ENCODE measurements around the gene ITFG1. TPM values are rescaled to one million over a fixed set of nuclear protein-coding genes. Genes with fewer than 3 reads are reported as not detected.

Gene ITFG1
- total RNA-seq, 2 experiments from 2014 or later: 33.7 to 37.9 TPM

DNA sequence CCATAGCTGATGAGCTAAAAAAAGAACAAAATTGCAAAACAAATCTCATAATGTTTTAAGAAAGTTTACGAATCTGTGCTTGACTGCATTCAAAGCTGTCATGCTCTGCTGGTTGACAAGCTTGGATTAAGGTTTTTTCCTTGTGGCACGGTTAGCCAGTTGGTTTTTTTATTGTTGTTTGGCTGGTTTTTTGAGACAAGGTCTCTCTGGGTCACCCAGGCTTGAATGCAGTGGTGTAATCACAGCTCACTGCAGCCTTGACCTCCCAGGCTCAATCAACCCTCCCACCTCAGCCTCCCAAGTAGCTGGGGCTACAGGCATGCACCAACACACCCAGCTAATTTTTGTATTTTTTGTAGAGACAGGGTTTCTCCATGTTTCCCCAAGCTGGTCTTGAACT, 45.9 kb upstream of the ITFG1 start:
- peaks cover 12% of the 10 kb centered on the region for H3K4me1 ChIP-seq (ENCODE audit: insufficient read depth, low read length, poor library complexity, severe bottlenecking)
- H4K20me1 ChIP-seq (ENCODE audit: insufficient read depth, low read length): no peaks in the 10 kb centered on the region
- no peaks in the 10 kb centered on the region for H3K9me2 ChIP-seq (ENCODE audit: insufficient read depth, low read length)
- peak overlapping the region; percentile 8 for H3K27ac ChIP-seq (ENCODE audit: low read depth, low read length, poor library complexity, severe bottlenecking)
- H3K9me3 ChIP-seq (ENCODE audit: low read length): no peaks in the 10 kb centered on the region
- no TSS peak for BruUV-seq (replicated peaks)
- intact Hi-C loops (cut with micrococcal nuclease; ENCODE audit: unreplicated experiment): no loop called here
- no peak for TF ChIP-seq EZH2phosphoT487 (IDR thresholded peaks at IDR 0.05; ENCODE audit: borderline replicate concordance, low read depth, low read length)
- TF ChIP-seq, protein P1, sequence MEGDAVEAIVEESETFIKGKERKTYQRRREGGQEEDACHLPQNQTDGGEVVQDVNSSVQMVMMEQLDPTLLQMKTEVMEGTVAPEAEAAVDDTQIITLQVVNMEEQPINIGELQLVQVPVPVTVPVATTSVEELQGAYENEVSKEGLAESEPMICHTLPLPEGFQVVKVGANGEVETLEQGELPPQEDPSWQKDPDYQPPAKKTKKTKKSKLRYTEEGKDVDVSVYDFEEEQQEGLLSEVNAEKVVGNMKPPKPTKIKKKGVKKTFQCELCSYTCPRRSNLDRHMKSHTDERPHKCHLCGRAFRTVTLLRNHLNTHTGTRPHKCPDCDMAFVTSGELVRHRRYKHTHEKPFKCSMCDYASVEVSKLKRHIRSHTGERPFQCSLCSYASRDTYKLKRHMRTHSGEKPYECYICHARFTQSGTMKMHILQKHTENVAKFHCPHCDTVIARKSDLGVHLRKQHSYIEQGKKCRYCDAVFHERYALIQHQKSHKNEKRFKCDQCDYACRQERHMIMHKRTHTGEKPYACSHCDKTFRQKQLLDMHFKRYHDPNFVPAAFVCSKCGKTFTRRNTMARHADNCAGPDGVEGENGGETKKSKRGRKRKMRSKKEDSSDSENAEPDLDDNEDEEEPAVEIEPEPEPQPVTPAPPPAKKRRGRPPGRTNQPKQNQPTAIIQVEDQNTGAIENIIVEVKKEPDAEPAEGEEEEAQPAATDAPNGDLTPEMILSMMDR (conservative IDR thresholded peaks at IDR 0.05; ENCODE audit: low read length): no peak
- H3K4me2 ChIP-seq (ENCODE audit: low read length): no peak overlapping the region
- peaks cover 63% of the 10 kb centered on the region for H3K36me3 ChIP-seq (ENCODE audit: insufficient read depth, low read length)
- no peak overlapping the region for H3K4me3 ChIP-seq (ENCODE audit: low read depth, low read length, poor library complexity, severe bottlenecking)
- POLR2A ChIA-PET: interaction anchor here (0.6 to 2.8 kb wide), 12 partner anchors 9 to 177 kb away, joined by 3 to 18 read pairs (median 3); no protein-coding TSS in a partner anchor
- H2AFZ ChIP-seq (ENCODE audit: low read length): no peak overlapping the region
- no peaks in the 10 kb centered on the region for H3K79me2 ChIP-seq (ENCODE audit: insufficient read depth, low read depth, low read length)
- DNase-seq (ENCODE audit: low spot score): peak; percentile 41
- CTCF ChIA-PET (ENCODE audit: unreplicated experiment): no interaction called here

DNA sequence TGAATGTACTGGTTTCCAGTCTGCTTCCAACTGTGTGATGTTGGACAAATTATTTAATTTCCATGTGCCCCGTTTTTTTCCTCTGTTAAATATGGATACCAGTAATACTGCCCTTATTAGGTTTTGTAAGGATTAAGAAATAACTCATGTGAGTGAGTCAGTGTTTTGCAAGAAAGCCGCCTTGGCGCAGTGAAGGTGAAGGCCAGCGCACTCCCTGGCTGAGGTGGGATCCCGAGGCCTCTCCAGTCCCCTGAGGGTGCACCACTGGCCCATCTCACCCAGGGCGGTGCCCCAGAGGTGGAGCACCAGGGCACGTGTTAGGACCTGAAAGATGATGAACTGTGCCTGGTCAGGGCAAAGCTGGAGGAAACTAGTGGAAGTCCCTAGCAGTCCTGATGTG, 43.7 kb upstream of the ITFG1 start:
- Histone ChIP-seq H3K36me3 (ENCODE audit: insufficient read depth, low read length) (peaks cover 63% of the 10 kb centered on the region), H3K9me2 (ENCODE audit: insufficient read depth, low read length) (no peaks in the 10 kb centered on the region), H3K79me2 (ENCODE audit: insufficient read depth, low read depth, low read length) (no peaks in the 10 kb centered on the region), H3K9me3 (ENCODE audit: low read length) (no peaks in the 10 kb centered on the region), H3K4me3 (ENCODE audit: low read depth, low read length, poor library complexity, severe bottlenecking) (no peak overlapping the region), H4K20me1 (ENCODE audit: insufficient read depth, low read length) (no peaks in the 10 kb centered on the region), H3K4me2 (ENCODE audit: low read length) (no peak overlapping the region), H2AFZ (ENCODE audit: low read length) (no peak overlapping the region), H3K4me1 (ENCODE audit: insufficient read depth, low read length, poor library complexity, severe bottlenecking) (peaks cover 12% of the 10 kb centered on the region), H3K27ac (ENCODE audit: low read depth, low read length, poor library complexity, severe bottlenecking) (no peak overlapping the region)
- ChIA-PET CTCF (ENCODE audit: unreplicated experiment) (no interaction called here), POLR2A (interaction anchor here (1.4 kb wide), 1 partner anchor 11 kb away, joined by 6 read pairs; no protein-coding TSS in a partner anchor)
- no TSS peak for BruUV-seq (replicated peaks)
- TF ChIP-seq, protein P1 (conservative IDR thresholded peaks at IDR 0.05; ENCODE audit: low read length): no peak
- no peak for TF ChIP-seq EZH2phosphoT487 (IDR thresholded peaks at IDR 0.05; ENCODE audit: borderline replicate concordance, low read depth, low read length)
- intact Hi-C loops (cut with micrococcal nuclease; ENCODE audit: unreplicated experiment): no loop called here
- no peak for DNase-seq (ENCODE audit: low spot score)

DNA sequence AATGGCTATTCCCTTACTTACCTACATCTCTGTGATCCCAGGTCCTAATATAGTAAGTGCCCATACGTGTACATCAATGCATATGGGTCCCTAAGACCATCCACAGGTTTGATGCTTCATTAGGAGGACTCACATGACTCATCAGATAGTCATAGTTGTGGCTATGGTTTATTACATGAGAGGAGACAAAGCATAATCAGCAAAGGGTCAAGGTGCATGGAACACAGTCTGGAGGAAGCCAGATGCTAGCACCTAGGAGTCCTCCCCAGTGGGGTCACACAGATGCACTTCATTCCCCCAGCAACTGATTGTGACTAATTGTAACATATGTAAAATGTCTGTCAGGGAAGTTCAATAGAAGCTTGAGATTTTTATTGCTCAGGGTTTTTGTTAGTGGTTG, 43.1 kb upstream of the ITFG1 start:
- Histone ChIP-seq H3K4me2 (ENCODE audit: low read length) (no peak overlapping the region), H4K20me1 (ENCODE audit: insufficient read depth, low read length) (no peaks in the 10 kb centered on the region), H3K36me3 (ENCODE audit: insufficient read depth, low read length) (peaks cover 68% of the 10 kb centered on the region), H3K4me1 (ENCODE audit: insufficient read depth, low read length, poor library complexity, severe bottlenecking) (peaks cover 12% of the 10 kb centered on the region), H3K9me2 (ENCODE audit: insufficient read depth, low read length) (no peaks in the 10 kb centered on the region), H3K4me3 (ENCODE audit: low read depth, low read length, poor library complexity, severe bottlenecking) (no peak overlapping the region), H2AFZ (ENCODE audit: low read length) (no peak overlapping the region), H3K9me3 (ENCODE audit: low read length) (no peaks in the 10 kb centered on the region), H3K27ac (ENCODE audit: low read depth, low read length, poor library complexity, severe bottlenecking) (no peak overlapping the region), H3K79me2 (ENCODE audit: insufficient read depth, low read depth, low read length) (no peaks in the 10 kb centered on the region)
- POLR2A ChIA-PET: interaction anchor here (0.7 to 1.4 kb wide), 2 partner anchors 10 to 826 kb away, joined by 4 to 6 read pairs; no protein-coding TSS in a partner anchor
- CTCF ChIA-PET (ENCODE audit: unreplicated experiment): no interaction called here
- BruUV-seq (replicated peaks): no TSS peak
- DNase-seq (ENCODE audit: low spot score): no peak
- intact Hi-C loops (cut with micrococcal nuclease; ENCODE audit: unreplicated experiment): no loop called here
- TF ChIP-seq, protein P1 (conservative IDR thresholded peaks at IDR 0.05; ENCODE audit: low read length): no peak

Measured in OCI-LY7 (cell line).